HepG2 (cell line): Measurements from ENCODE around the gene MTUS2. TPM values are rescaled to one million over a fixed set of nuclear protein-coding genes. Genes with fewer than 3 reads are reported as not detected.

Experiments used
- RORA ChIP-seq: sonication (generic); formaldehyde crosslinking; IDR thresholded peaks from 2 replicates; pipeline ENCODE4 v1.5.0; 2020; ENCODE audit warnings: mild to moderate bottlenecking, missing genetic modification reagents, moderate library complexity
- ZNF333 ChIP-seq: sonication (generic); formaldehyde crosslinking; IDR thresholded peaks from 2 replicates; pipeline ENCODE4 v1.4.0; 2020; ENCODE audit warnings: mild to moderate bottlenecking, missing genetic modification reagents, borderline replicate concordance
- polyA plus RNA-seq, 8 experiments: library from polyadenylated mRNA; depleted of rRNA in 3 of 8; stranded (reverse) in 7 of 8; unstranded in 1 of 8; fragments of >200 nt; fragmentation: Illumina TruSeq in 4 of 8; extraction: Trizol in 4 of 8; gene quantifications; 2 replicates each; pipeline versions ENCODE4 v1.2.1 to v1.2.3, GENCODE V29; 2011 to 2016; ENCODE audit warnings: low read depth in 4 of 8, missing spikeins in 1 of 8, mixed read lengths in 1 of 8; ENCODE audit not compliant: insufficient read depth in 1 of 8
- total RNA-seq, 5 experiments: library from RNA; depleted of rRNA; stranded (reverse); fragments of >200 nt; fragmentation: Illumina TruSeq; extraction: Trizol; gene quantifications; 2 replicates each; pipeline ENCODE4 v1.2.3, GENCODE V29; 2016; ENCODE audit warnings: low read depth in 1 of 5
- TF ChIP-seq, protein P1 (sequence below): sonication (generic); formaldehyde crosslinking; IDR thresholded peaks from 2 replicates; pipeline ENCODE4 v1.4.0; 2020; ENCODE audit warnings: low read depth, missing genetic modification reagents
- TF ChIP-seq, protein P2 (sequence below): sonication (generic); formaldehyde crosslinking; IDR thresholded peaks from 2 replicates; pipeline ENCODE4 v1.8.0; 2022; ENCODE audit warnings: mild to moderate bottlenecking, missing genetic modification reagents, borderline replicate concordance
- TF ChIP-seq, protein P3 (sequence below): sonication (generic); formaldehyde crosslinking; IDR thresholded peaks from 2 replicates; pipeline ENCODE4 v1.8.1; 2023; ENCODE audit warnings: missing genetic modification reagents, inconsistent platforms, borderline replicate concordance

The MTUS2 gene
- total and polyA plus RNA-seq, 2 of the 13 experiments (the other 11 are each of a cell fraction or from before 2014, with no cell fraction given), result not detected

DNA sequence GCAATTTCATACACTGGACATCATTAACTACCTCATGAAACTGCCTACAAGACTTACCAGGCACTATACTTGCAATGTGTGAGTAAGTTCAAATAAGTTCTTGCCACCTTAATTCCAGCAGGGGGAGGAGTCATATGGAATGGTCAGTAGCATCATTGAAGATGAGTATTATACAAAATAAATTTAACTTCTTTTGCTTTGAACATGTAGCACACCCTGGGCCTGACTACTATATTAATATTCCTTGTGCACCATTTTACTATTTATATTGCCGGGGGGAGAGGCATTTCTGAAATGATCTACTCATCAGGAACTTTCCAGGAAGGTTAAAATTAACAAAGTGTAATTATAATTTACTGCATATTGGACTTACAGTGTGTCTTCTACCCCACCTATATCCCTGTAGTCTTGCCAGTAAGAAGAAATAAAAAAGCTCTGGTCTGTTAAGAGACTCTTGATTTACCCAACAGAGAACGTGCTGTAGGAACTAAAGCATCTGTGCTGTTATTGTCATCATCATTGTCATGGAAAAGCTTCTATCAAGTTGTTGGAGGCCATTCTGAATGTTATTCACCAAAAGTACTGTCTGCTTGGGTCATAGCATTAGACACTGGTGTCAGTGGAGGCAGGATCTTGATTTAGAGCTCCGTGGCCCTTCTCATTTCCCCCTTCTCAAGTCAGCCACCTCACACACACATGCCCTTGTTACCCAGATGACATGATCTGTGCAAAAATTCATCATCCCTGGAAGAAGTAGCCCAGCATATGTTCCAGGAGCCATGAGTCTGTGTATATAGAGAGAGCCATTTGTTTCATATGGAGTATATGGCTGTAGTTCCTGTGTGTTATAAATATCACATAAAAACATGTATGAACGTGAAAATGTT, 147.1 kb downstream of the MTUS2 start (continued):
- TF ChIP-seq, protein P1, sequence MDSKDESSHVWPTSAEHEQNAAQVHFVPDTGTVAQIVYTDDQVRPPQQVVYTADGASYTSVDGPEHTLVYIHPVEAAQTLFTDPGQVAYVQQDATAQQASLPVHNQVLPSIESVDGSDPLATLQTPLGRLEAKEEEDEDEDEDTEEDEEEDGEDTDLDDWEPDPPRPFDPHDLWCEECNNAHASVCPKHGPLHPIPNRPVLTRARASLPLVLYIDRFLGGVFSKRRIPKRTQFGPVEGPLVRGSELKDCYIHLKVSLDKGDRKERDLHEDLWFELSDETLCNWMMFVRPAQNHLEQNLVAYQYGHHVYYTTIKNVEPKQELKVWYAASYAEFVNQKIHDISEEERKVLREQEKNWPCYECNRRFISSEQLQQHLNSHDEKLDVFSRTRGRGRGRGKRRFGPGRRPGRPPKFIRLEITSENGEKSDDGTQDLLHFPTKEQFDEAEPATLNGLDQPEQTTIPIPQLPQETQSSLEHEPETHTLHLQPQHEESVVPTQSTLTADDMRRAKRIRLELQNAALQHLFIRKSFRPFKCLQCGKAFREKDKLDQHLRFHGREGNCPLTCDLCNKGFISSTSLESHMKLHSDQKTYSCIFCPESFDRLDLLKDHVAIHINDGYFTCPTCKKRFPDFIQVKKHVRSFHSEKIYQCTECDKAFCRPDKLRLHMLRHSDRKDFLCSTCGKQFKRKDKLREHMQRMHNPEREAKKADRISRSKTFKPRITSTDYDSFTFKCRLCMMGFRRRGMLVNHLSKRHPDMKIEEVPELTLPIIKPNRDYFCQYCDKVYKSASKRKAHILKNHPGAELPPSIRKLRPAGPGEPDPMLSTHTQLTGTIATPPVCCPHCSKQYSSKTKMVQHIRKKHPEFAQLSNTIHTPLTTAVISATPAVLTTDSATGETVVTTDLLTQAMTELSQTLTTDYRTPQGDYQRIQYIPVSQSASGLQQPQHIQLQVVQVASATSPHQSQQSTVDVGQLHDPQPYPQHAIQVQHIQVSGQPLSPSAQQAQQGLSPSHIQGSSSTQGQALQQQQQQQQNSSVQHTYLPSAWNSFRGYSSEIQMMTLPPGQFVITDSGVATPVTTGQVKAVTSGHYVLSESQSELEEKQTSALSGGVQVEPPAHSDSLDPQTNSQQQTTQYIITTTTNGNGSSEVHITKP (CRISPR knock-in tag), result no peak
- TF ChIP-seq, protein P2, sequence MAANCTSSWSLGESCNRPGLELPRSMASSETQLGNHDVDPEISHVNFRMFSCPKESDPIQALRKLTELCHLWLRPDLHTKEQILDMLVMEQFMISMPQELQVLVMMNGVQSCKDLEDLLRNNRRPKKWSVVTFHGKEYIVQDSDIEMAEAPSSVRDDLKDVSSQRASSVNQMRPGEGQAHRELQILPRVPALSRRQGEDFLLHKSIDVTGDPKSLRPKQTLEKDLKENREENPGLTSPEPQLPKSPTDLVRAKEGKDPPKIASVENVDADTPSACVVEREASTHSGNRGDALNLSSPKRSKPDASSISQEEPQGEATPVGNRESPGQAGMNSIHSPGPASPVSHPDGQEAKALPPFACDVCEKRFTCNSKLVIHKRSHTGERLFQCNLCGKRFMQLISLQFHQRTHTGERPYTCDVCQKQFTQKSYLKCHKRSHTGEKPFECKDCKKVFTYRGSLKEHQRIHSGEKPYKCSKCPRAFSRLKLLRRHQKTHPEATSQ (CRISPR knock-in tag), result no peak
- TF ChIP-seq ZNF333 (CRISPR knock-in tag) (no peak), RORA (CRISPR knock-in tag) (no peak)
- TF ChIP-seq, protein P3, sequence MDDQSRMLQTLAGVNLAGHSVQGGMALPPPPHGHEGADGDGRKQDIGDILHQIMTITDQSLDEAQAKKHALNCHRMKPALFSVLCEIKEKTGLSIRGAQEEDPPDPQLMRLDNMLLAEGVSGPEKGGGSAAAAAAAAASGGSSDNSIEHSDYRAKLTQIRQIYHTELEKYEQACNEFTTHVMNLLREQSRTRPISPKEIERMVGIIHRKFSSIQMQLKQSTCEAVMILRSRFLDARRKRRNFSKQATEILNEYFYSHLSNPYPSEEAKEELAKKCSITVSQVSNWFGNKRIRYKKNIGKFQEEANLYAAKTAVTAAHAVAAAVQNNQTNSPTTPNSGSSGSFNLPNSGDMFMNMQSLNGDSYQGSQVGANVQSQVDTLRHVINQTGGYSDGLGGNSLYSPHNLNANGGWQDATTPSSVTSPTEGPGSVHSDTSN (CRISPR knock-in tag), result no peak
